Calu3 (cell line): ENCODE data around the gene MRPL55. TPM values are rescaled to one million over a fixed set of nuclear protein-coding genes. Genes with fewer than 3 reads are reported as not detected.

ENCODE experiments used
- BruUV-seq: library from RNA; stranded (reverse); fragments of 400-500 nt; replicated peaks from 2 replicates; lab custom pipeline; 2021; lab: Mats Ljungman, UMichigan
- CTCF ChIA-PET: fragments of 300-600 bp; sonication (Branson Sonifier 250); formaldehyde crosslinking; loops from one replicate; lab custom pipeline; 2022; ENCODE audit warnings: antibody characterized with exemption; lab: Charles Lee
- DNase-seq: peaks from one replicate; pipeline ENCODE4 v3.0.0; 2022
- H3K27ac Mint-ChIP-seq: one replicate; pipeline ENCODE4 v1.8.0; 2022; ENCODE audit warnings: mixed read lengths; ENCODE audit not compliant: unreplicated experiment
- H3K27me3 Mint-ChIP-seq: one replicate; pipeline ENCODE4 v1.8.0; 2022; ENCODE audit warnings: mixed read lengths; ENCODE audit not compliant: unreplicated experiment
- H3K36me3 Mint-ChIP-seq: one replicate; pipeline ENCODE4 v1.8.0; 2022; ENCODE audit warnings: mild to moderate bottlenecking, moderate library complexity, mixed read lengths; ENCODE audit not compliant: insufficient read depth, unreplicated experiment
- H3K4me1 Mint-ChIP-seq: one replicate; pipeline ENCODE4 v1.8.0; 2022; ENCODE audit warnings: mild to moderate bottlenecking, low read depth, mixed read lengths; ENCODE audit not compliant: unreplicated experiment
- H3K4me3 Mint-ChIP-seq: one replicate; pipeline ENCODE4 v1.8.0; 2022; ENCODE audit warnings: mild to moderate bottlenecking, low read depth, moderate library complexity, mixed read lengths; ENCODE audit not compliant: unreplicated experiment
- H3K9me3 Mint-ChIP-seq: one replicate; pipeline ENCODE4 v1.8.0; 2022; ENCODE audit warnings: low read depth, mixed read lengths; ENCODE audit not compliant: unreplicated experiment
- CTCF ChIP-seq: fragments of 200-600 bp; IDR thresholded peaks from one replicate; pipeline ENCODE4 v1.8.0; 2022; ENCODE audit warnings: antibody characterized with exemption; ENCODE audit not compliant: unreplicated experiment
- intact Hi-C: fragments of 100-400 bp; cut with micrococcal nuclease; formaldehyde crosslinking; loops from one replicate; pipeline ENCODE4 v1.10.0; 2022; ENCODE audit not compliant: unreplicated experiment
- total RNA-seq: library from RNA; stranded (reverse); gene quantifications from 2 replicates; pipeline ENCODE4 v1.2.3, GENCODE V29; 2022

The MRPL55 gene
- total RNA-seq, 1 experiment from 2014 or later = 72.3 TPM

DNA sequence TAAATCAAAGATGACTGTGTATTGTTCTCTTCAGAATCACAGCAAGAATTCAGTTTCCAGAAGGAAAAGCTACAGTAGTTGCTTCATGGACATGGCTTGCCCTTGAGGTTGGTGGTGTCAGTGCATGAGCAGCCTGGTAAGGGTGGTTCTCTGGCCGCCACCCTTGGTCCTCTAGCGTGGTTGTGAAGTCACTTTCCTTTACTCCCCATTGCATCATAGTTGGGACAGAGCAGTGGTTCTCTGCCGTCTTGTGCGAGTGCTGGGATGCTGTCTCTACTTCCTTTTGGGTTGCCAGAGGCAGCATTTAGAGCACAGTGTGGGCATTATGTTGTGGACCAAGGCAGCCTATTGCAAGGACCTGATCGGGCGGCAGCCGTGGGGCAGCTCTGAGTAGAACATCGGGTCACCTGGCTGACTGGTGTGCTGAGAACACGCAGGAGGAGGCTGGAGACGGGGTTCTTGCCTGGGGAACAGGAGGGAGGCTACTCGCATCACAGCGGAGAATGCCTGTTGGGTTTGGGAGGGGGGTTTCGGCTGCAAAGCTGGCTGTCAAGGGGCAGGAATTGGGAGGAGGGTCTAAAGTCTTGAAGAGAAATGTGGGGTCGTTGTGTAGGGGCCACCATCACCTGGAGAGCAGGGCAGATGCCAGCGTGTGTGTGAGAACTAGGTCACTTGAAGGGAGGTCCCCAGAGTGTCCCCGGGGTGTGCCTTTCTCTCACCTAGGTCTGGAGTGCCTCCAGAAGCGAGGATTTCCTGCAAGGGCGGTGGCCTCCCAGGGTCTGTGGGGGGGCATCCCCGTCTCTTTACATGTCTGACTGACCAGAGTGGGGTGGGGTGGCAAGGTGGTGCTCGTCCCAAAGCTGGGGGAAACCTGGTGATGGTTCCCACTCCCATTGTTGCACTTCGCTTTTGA, 20.3 kb downstream of the MRPL55 start:
- no peak for DNase-seq
- CTCF ChIA-PET = interaction anchor here (0.7 kb wide), 1 partner anchor 10 kb away, joined by 3 read pairs; no protein-coding TSS in a partner anchor
- H3K27me3 Mint-ChIP-seq = no peaks in the 10 kb centered on the region
- intact Hi-C loops = no loop called here
- BruUV-seq = no TSS peak
- peak overlapping the region; percentile 77 for H3K27ac Mint-ChIP-seq
- peaks cover 100% of the 10 kb centered on the region for H3K36me3 Mint-ChIP-seq
- peak overlapping the region; percentile 53 for H3K4me3 Mint-ChIP-seq
- TF ChIP-seq CTCF = no peak
- H3K9me3 Mint-ChIP-seq = no peaks in the 10 kb centered on the region
- peaks cover 82% of the 10 kb centered on the region for H3K4me1 Mint-ChIP-seq

DNA sequence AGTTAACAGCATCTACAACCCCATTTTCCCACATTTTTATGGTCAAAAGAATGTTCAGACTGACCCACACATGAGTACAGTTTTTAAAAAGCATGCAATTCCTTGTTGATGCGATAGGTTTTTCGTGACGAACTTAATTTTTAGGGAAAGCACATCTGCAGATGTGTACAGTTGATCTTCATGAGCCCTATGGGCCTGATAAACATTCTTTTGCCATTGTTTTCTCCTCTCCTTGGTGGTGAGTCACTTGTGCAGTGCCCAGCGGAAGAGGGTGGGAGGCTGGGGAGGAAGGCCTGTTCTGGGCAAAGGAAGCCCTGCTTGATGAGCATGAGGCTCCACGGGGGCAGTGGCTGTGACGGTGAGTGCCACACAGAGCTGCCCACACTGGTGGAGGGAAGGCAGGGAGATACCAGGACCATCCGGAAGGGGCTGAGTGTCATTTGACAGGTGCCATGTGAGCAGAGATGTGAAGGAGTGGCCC, 21.3 kb downstream of the MRPL55 start:
- Mint-ChIP-seq H3K9me3 (no peaks in the 10 kb centered on the region), H3K36me3 (peaks cover 100% of the 10 kb centered on the region), H3K4me1 (peaks cover 84% of the 10 kb centered on the region), H3K27me3 (no peaks in the 10 kb centered on the region), H3K27ac (peak overlapping the region; percentile 77), H3K4me3 (peak overlapping the region; percentile 53)
- no TSS peak for BruUV-seq
- intact Hi-C loops = no loop called here
- no peak for TF ChIP-seq CTCF
- peak; percentile 48 for DNase-seq
- CTCF ChIA-PET = interaction anchor here (0.8 to 1.4 kb wide), 2 partner anchors 36 to 88 kb away, joined by 3 read pairs; no protein-coding TSS in a partner anchor

- Mint-ChIP-seq H3K4me1 (peaks cover 75% of the 10 kb centered on the region), H3K27ac (peak overlapping the region; percentile 97), H3K9me3 (no peaks in the 10 kb centered on the region), H3K4me3 (peak overlapping the region; percentile 89), H3K27me3 (no peaks in the 10 kb centered on the region), H3K36me3 (peaks cover 94% of the 10 kb centered on the region)
- BruUV-seq = no TSS peak
- CTCF ChIA-PET = interaction anchor here (0.9 kb wide), 1 partner anchor 81 kb away, joined by 3 read pairs; no protein-coding TSS in a partner anchor
- intact Hi-C loops = loop anchor here (1.0 kb wide), 1 partner anchor 46 kb away; no protein-coding TSS in a partner anchor
- TF ChIP-seq CTCF = no peak
- DNase-seq = no peak
Observed at GRCh38 chr1:228085287-228085951, 23.7 kb downstream of the MRPL55 start.

DNA sequence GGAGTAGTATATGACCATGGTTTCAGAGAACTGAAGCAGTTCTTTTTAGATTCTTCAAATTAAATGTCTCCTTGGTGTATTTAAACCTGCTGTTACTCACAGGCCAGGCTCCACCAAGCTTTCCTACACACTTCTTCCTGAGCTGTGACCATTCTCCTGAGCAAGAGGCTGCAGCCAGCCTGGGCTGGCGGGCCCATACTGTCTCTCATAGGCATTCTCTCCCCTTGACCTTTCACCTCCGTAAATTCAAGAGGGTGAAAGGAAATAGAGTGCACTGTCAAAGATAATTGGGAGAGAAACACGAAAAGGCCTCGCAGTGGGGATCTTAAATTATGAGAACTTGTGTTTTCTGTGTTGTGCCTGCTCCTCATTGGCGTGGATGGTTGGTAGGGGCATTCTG, 24.3 kb downstream of the MRPL55 start:
- no peak for TF ChIP-seq CTCF
- H3K4me1 Mint-ChIP-seq = peaks cover 69% of the 10 kb centered on the region
- peak overlapping the region; percentile 97 for H3K27ac Mint-ChIP-seq
- no TSS peak for BruUV-seq
- H3K9me3 Mint-ChIP-seq = no peaks in the 10 kb centered on the region
- peaks cover 88% of the 10 kb centered on the region for H3K36me3 Mint-ChIP-seq
- peak overlapping the region; percentile 89 for H3K4me3 Mint-ChIP-seq
- DNase-seq = no peak
- H3K27me3 Mint-ChIP-seq = no peaks in the 10 kb centered on the region
- intact Hi-C loops = loop anchor here (1.0 kb wide), 1 partner anchor 47 kb away; no protein-coding TSS in a partner anchor
- CTCF ChIA-PET = interaction anchor here (0.9 kb wide), 1 partner anchor 80 kb away, joined by 3 read pairs; no protein-coding TSS in a partner anchor
